SK-N-SH (cell line): Measurements from ENCODE around the gene TUBGCP5. TPM values are rescaled to one million over a fixed set of nuclear protein-coding genes. Genes with fewer than 3 reads are reported as not detected.

Experiments used
- CTCF ChIA-PET: fragments of 300-600, 350-600 bp; formaldehyde crosslinking; extraction: SDS; loops from one replicate; lab custom pipeline; 2021; lab: Yijun Ruan, JAX
- POLR2A ChIA-PET: fragments of 350-600 bp; sonication (Branson Sonifier 250); formaldehyde crosslinking; extraction: SDS; loops from one replicate; lab custom pipeline; 2020; ENCODE audit warnings: antibody characterized with exemption, inconsistent platforms; lab: Yijun Ruan, JAX
- DNase-seq: peaks from one replicate; pipeline ENCODE4 v3.0.0; 2012
- H2AFZ ChIP-seq: fragments of 200-600 bp; sonication (generic); 2 replicates; pipeline ENCODE4 v1.8.1; 2016; ENCODE audit warnings: antibody characterized with exemption, mild to moderate bottlenecking, low read depth
- H3F3A ChIP-seq: fragments of 200-600 bp; sonication (generic); replicated peaks from 2 replicates; pipeline ENCODE3; 2016; ENCODE audit warnings: antibody characterized with exemption, mild to moderate bottlenecking; ENCODE audit not compliant: insufficient read depth
- H3K27ac ChIP-seq, 2 experiments: fragments of 200-500 bp in 1 of 2; fragments of 200-600 bp in 1 of 2; sonication (Bioruptor generic) in 1 of 2; sonication (generic), shearing (Covaris generic) in 1 of 2; 2 replicates each; pipeline versions ENCODE4 v1.5.1 to v1.6.1; 2014 to 2016; ENCODE audit warnings: low read depth in 2 of 2, inconsistent platforms in 1 of 2, low read length in 1 of 2, mild to moderate bottlenecking in 1 of 2, mixed read lengths in 1 of 2
- H3K27me3 ChIP-seq: fragments of 200-600 bp; sonication (generic), shearing (Covaris generic); 2 replicates; pipeline ENCODE4 v1.6.1; 2016; ENCODE audit warnings: mixed run types; ENCODE audit not compliant: insufficient read depth
- H3K36me3 ChIP-seq, 2 experiments: fragments of 200-500 bp in 1 of 2; fragments of 200-600 bp in 1 of 2; sonication (Bioruptor generic) in 1 of 2; sonication (generic) in 1 of 2; replicated peaks in 1 of 2; 2 replicates each; pipeline versions ENCODE3 to v1.5.1; 2014 to 2016; ENCODE audit warnings: low read length in 1 of 2, mild to moderate bottlenecking in 1 of 2; ENCODE audit not compliant: insufficient read depth in 2 of 2, control insufficient read depth in 1 of 2
- H3K4me1 ChIP-seq, 2 experiments: fragments of 200-500 bp in 1 of 2; fragments of 200-600 bp in 1 of 2; sonication (Bioruptor generic) in 1 of 2; sonication (generic), shearing (Covaris generic) in 1 of 2; 2 replicates each; pipeline versions ENCODE4 v1.5.1 to v1.6.1; 2014 to 2016; ENCODE audit warnings: low read depth in 1 of 2, low read length in 1 of 2, mixed run types in 1 of 2; ENCODE audit not compliant: insufficient read depth in 2 of 2, control insufficient read depth in 1 of 2
- H3K4me2 ChIP-seq: fragments of 200-600 bp; sonication (generic), shearing (Covaris generic); 2 replicates; pipeline ENCODE4 v1.6.1; 2017; ENCODE audit warnings: mixed run types
- H3K4me3 ChIP-seq, 2 experiments: fragments of 200-500 bp in 1 of 2; fragments of 200-600 bp in 1 of 2; sonication (Bioruptor generic) in 1 of 2; sonication (generic), shearing (Covaris generic) in 1 of 2; 2 replicates each; pipeline versions ENCODE4 v1.5.1 to v1.8.1; 2014 to 2016; ENCODE audit warnings: low read depth in 2 of 2, inconsistent platforms in 1 of 2, low read length in 1 of 2, mild to moderate bottlenecking in 1 of 2, mixed read lengths in 1 of 2, moderate library complexity in 1 of 2
- H3K79me2 ChIP-seq: fragments of 200-600 bp; sonication (generic); 2 replicates; pipeline ENCODE4 v1.8.1; 2017; ENCODE audit warnings: mild to moderate bottlenecking; ENCODE audit not compliant: insufficient read depth
- H3K9ac ChIP-seq: fragments of 200-600 bp; sonication (generic); 2 replicates; pipeline ENCODE4 v1.6.1; 2017; ENCODE audit warnings: mixed run types
- H3K9me2 ChIP-seq: fragments of 200-600 bp; sonication (generic); 2 replicates; pipeline ENCODE4 v1.6.1; 2017; ENCODE audit warnings: mixed run types
- H3K9me3 ChIP-seq: fragments of 200-600 bp; sonication (generic); 2 replicates; pipeline ENCODE4 v1.6.1; 2017; ENCODE audit warnings: mixed run types, mild to moderate bottlenecking, moderate library complexity
- H4K20me1 ChIP-seq: fragments of 200-600 bp; sonication (generic); 2 replicates; pipeline ENCODE4 v1.6.1; 2017; ENCODE audit warnings: mild to moderate bottlenecking, mixed run types; ENCODE audit not compliant: insufficient read depth
- CTCF ChIP-seq: fragments of 200-600 bp; sonication (generic); IDR thresholded peaks from 2 replicates; pipeline ENCODE4 v1.6.1; 2017; ENCODE audit warnings: antibody characterized with exemption, mild to moderate bottlenecking, moderate library complexity
- ELF1 ChIP-seq: IDR thresholded peaks from 2 replicates; pipeline ENCODE4 v1.4.0; 2012
- EP300 ChIP-seq, 2 experiments: IDR thresholded peaks; 2 replicates each; pipeline versions ENCODE4 v1.4.0 to v1.6.1; 2012; ENCODE audit warnings: borderline replicate concordance in 1 of 2, low read depth in 1 of 2, low read length in 1 of 2
- FOXJ3 ChIP-seq: sonication (generic); formaldehyde crosslinking; IDR thresholded peaks from 2 replicates; pipeline ENCODE4 v1.5.1; 2020; ENCODE audit warnings: mild to moderate bottlenecking, missing genetic modification reagents
- FOXM1 ChIP-seq: IDR thresholded peaks from 2 replicates; pipeline ENCODE4 v1.4.0; 2012; ENCODE audit warnings: low read depth, mild to moderate bottlenecking
- GABPA ChIP-seq: IDR thresholded peaks from 2 replicates; pipeline ENCODE4 v1.4.0; 2012; ENCODE audit warnings: low read depth, mild to moderate bottlenecking
- GATA2 ChIP-seq: sonication (generic); formaldehyde crosslinking; IDR thresholded peaks from 2 replicates; pipeline ENCODE4 v1.5.0; 2020; ENCODE audit warnings: mild to moderate bottlenecking, missing genetic modification reagents
- IRF3 ChIP-seq: fragments of 150-350 bp; IDR thresholded peaks from 2 replicates; pipeline ENCODE4 v1.6.1; 2016; ENCODE audit warnings: mild to moderate bottlenecking, low read depth, low read length
- JUND ChIP-seq: IDR thresholded peaks from 2 replicates; pipeline ENCODE4 v1.4.0; 2012
- MXI1 ChIP-seq: IDR thresholded peaks from 2 replicates; pipeline ENCODE4 v1.6.1; 2012; ENCODE audit warnings: mild to moderate bottlenecking, low read depth, low read length, improper control_type of control experiment
- NFIC ChIP-seq: IDR thresholded peaks from 2 replicates; pipeline ENCODE4 v1.4.0; 2012; ENCODE audit warnings: borderline replicate concordance
- POLR2AphosphoS5 ChIP-seq: IDR thresholded peaks from 2 replicates; pipeline ENCODE4 v1.6.1; 2012; ENCODE audit warnings: low read depth, low read length
- RAD21 ChIP-seq: IDR thresholded peaks from 2 replicates; pipeline ENCODE4 v1.6.1; 2012; ENCODE audit warnings: mild to moderate bottlenecking, low read length
- REST ChIP-seq: IDR thresholded peaks from 2 replicates; pipeline ENCODE4 v1.6.1; 2012; ENCODE audit warnings: mild to moderate bottlenecking, low read depth, low read length, moderate library complexity
- SIN3A ChIP-seq: IDR thresholded peaks from 2 replicates; pipeline ENCODE4 v1.6.1; 2012; ENCODE audit warnings: low read depth, mild to moderate bottlenecking, low read length, moderate library complexity, borderline replicate concordance
- TEAD4 ChIP-seq: IDR thresholded peaks from 2 replicates; pipeline ENCODE4 v1.4.0; 2012; ENCODE audit warnings: mild to moderate bottlenecking, borderline replicate concordance; ENCODE audit not compliant: insufficient read depth
- YY1 ChIP-seq: IDR thresholded peaks from 2 replicates; pipeline ENCODE4 v1.4.0; 2012; ENCODE audit warnings: low read depth, mild to moderate bottlenecking
- WGBS: methylation state at CpG from one replicate; pipeline ENCODE4 v1.1.6; 2017; ENCODE audit warnings: low lambda C conversion rate; 5-methylcytosine and 5-hydroxymethylcytosine counted together
- polyA plus RNA-seq, 3 experiments: library from polyadenylated mRNA; depleted of rRNA; stranded (reverse); fragments of >200 nt; gene quantifications; 2 replicates each; pipeline ENCODE4 v1.2.3, GENCODE V29; 2012
- TF ChIP-seq, protein P1 (sequence below): IDR thresholded peaks from 2 replicates; pipeline ENCODE4 v1.4.0; 2012; ENCODE audit warnings: low read depth, borderline replicate concordance
- TF ChIP-seq, protein P2 (sequence below): IDR thresholded peaks from 2 replicates; pipeline ENCODE4 v1.4.0; 2012; ENCODE audit warnings: low read depth

TUBGCP5 gene
- polyA plus RNA-seq, 1 of the 3 experiments (the other 2 are of a cell fraction): 8.7 TPM

- Histone ChIP-seq H3K79me2 (peaks cover 97% of the 10 kb centered on the region), H3F3A (peaks cover 18% of the 10 kb centered on the region), H3K4me2 (no peak overlapping the region), H2AFZ (no peak overlapping the region), H3K9ac (no peak overlapping the region), H3K4me3 (no peak overlapping the region), H3K4me1 (peaks cover under 1 to 1% of the 10 kb centered on the region in 2 experiments; a peak in 1 of 4 replicates), H3K9me3 (peaks cover 10% of the 10 kb centered on the region; the same call in 1 of the 2 replicates), H3K9me2 (no peaks in the 10 kb centered on the region), H3K27me3 (no peaks in the 10 kb centered on the region), H3K36me3 (peaks cover 0 to 13% of the 10 kb centered on the region in 2 experiments), H4K20me1 (peaks cover 97% of the 10 kb centered on the region), H3K27ac (peak overlapping the region in 1 of 2 experiments; percentile 56; a peak in 1 of 4 replicates)
- TF ChIP-seq IRF3 (no peak), POLR2AphosphoS5 (no peak), MXI1 (no peak), GATA2 (no peak), EP300 (IDR thresholded peaks at IDR 0.05; ENCODE audit: borderline replicate concordance in 1 of 2, low read depth in 1 of 2, low read length in 1 of 2) (no peak), ELF1 (no peak), YY1 (no peak), RAD21 (no peak), JUND (no peak), TEAD4 (no peak), NFIC (no peak), FOXJ3 (CRISPR knock-in tag) (no peak), FOXM1 (no peak), SIN3A (no peak), CTCF (no peak), REST (no peak), GABPA (no peak)
- TF ChIP-seq, protein P1, sequence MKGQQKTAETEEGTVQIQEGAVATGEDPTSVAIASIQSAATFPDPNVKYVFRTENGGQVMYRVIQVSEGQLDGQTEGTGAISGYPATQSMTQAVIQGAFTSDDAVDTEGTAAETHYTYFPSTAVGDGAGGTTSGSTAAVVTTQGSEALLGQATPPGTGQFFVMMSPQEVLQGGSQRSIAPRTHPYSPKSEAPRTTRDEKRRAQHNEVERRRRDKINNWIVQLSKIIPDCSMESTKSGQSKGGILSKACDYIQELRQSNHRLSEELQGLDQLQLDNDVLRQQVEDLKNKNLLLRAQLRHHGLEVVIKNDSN: no peak
- TF ChIP-seq, protein P2, sequence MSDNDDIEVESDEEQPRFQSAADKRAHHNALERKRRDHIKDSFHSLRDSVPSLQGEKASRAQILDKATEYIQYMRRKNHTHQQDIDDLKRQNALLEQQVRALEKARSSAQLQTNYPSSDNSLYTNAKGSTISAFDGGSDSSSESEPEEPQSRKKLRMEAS: no peak
- WGBS: 98% methylated on average over 3 of the region's 3 CpGs
- ChIA-PET POLR2A (no interaction called here), CTCF (interaction anchor here (1.3 kb wide), 1 partner anchor 10 kb away, joined by 3 read pairs; the partner anchor contains the start of gene CYFIP1)
- no peak for DNase-seq
Observed at GRCh38 chr15:22969489-22969888, 69.9 kb downstream of the TUBGCP5 start.
